GM19238 (cell line): Measurements from ENCODE around the gene AKR1B1.

ENCODE experiments used
- DNase-seq: peaks from one replicate; pipeline ENCODE4 v3.0.0; 2011; ENCODE audit warnings: low spot score; ENCODE audit not compliant: insufficient read length

The AKR1B1 gene

GRCh38 chr7:134446446-134446845, 12.5 kb downstream of the AKR1B1 start:
- no peak for DNase-seq

DNA sequence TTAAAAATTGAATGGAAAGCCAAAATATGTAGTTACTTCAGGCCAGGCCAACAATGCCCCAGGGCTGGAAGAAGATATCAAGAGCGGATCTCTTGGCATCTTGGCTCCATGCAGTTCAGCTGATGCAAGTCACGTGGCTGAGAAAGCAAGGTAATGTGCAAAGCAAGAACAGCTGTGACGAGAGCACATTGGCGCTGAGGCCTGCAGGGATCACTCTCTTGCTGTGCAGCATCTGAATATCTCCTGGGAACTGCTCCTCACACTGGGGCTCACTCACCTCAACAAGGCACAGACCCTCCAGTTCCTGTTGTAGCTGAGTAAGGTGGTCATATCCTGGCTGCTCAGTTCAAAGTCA, 14.0 kb downstream of the AKR1B1 start:
- DNase-seq = no peak

DNA sequence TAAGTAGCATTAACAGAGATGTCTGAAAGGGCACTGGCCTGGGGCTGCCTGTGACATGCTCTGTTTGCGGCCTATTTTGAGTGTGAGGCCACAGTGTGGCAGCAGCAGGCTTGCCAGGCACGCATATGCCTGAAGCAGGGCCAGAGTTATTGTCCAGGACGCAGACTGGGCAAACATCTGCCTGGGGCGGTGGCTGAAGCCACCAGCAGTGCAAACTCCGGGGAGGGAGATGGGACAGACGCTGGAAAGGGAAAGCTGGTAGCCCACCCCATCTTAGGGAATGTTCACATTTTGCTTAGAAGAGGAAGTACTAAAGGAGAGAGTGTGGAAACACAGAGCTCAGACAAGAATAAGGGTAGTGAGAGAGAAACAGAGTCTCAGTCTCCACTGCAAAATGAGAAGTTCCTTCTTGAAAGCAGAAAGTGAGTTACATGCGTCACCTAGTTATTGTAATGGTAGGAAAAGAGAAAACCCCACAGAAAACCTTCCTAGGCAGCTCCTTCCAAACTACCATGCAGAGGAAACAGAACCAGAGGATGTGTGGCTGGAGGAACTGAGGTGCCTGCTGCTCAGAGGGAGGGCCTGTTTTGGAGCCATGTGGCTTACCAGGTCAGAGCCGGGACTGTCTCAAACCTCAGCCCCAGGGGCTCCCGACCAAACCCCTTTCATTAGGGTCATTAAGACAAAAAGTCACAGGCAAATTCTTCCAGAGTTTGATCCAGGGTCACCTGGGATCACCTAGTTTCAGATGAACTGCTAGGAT, 14.5 kb downstream of the AKR1B1 start:
- DNase-seq = no peak

DNA sequence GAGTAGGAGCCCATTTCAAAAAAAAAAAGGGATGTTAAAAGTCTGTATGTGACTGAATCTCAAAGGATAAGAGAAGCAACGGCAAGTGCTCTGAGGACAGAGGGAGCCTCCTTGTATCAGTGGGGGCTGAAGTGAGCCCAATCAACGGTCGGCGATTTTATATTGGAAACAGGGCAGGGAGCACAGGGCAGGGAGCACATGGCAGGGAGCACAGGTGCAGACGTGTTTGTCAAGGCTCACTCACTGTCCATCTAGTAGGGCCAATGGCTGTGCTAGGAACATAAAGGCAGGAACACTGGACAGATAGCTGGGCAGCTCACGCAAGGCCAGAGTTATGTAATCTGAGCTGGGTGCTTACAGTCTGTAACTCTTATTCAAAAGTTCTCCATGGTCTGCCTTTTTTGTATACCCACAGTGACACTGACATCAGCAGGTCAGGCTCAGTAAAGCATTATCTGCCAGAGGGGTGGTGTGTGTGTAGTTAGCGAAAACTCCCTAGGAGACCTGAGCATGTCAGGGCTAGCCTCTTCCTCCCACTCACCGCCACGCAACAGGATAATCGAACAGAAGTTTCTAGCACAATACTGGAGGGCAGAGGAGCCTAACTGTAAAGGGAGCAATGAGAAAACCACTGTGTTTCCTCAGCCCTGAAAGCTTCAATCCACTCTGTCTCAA, 15.4 kb downstream of the AKR1B1 start:
- no peak for DNase-seq

DNA sequence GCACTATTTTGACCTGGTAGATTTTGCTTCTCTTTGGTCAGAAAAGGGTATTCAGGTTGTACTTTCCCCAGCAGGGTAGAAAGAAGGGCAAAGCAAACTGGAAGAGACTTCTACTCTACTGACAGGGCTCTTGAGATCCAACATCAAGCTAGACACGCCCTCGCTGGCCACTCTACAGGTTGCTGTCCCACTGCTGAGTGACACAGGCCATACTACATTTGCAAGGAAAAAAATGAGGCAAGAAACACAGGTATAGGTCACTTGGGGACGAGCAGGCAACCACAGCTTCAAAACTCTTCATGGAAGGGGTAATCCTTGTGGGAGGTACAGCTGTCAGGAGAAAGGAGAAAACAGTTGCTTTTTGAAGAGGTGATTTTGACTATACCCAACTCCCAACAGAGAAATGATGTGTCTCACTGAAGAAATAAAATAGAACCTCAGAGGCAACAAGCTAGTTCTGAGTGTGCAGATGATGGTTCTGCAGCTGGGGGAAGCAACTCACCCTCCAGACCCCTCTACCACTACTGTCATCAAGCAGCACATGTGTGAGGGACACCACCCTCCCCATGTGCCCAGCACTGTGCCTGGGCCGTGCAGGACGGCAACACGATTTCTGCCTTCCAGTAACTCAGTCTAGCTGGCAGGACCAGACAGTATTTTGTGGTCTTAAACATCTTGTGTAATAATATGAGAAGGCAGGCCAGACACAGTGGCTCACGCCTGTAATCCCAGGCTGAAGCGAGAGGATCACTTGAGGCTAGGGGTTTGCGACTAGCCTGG, 16.3 kb downstream of the AKR1B1 start:
- no peak for DNase-seq

- DNase-seq = no peak
Measured at GRCh38 chr7:134441264-134441663, 17.6 kb downstream of the AKR1B1 start.

GRCh38 chr7:134440476-134440875, 18.4 kb downstream of the AKR1B1 start:
- DNase-seq = no peak

GRCh38 chr7:134440067-134440466, 18.8 kb downstream of the AKR1B1 start:
- no peak for DNase-seq

DNA sequence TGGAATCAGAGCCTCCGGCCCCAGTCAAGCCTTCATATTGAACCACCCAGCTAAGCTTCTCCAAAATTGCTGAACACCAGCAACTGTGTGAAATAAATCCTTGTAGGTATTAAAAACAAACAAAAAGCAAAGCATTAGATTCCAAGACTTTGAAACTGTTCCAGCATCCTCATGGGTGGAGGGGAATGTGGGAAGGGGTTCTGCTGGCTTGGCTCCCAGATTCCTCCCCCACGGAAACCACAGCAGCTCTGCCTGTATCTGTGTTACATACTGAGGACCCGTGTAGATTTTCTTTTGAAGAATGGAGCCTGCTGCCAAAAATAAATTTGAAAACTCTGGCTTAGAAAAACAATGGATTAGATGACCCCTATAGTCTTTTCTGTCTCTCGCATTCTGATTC, 20.0 kb downstream of the AKR1B1 start:
- no peak for DNase-seq

DNA sequence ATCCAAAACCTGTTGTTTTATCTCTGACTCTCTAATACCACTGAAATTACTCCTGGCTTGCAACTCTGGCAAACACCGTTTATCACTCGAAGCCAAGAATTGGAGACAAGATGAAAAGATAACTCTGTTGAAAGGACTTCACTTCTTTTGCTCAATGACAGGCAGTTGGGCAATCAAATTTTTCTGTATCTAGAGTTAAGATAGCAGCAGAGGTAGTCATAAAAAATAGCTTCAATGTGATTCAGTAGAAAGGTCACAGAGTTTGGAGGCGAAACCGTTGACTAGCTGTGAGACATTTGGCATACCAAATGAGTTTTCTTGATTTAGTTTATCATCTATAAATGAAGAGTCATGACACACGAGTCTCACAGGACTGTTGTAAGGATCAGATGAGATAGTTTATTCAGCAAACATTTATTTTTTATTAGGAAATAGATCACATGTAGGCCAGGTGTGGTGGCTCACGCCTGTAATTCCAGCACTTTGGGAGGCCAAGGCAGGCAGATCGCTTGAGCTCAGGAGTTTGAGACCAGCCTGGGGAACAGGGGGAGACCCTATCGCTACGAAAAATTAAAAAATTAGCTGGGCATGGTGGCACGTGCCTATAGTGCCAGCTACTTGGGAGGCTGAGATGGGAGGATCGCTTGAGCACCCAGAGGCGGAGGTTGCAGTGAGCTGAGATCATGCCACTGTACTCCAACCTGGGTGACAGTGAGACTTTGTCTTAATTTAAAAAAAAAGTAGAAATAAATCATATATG, 23.6 kb downstream of the AKR1B1 start:
- no peak for DNase-seq

GRCh38 chr7:134434701-134435100, 24.2 kb downstream of the AKR1B1 start:
- DNase-seq = no peak

- DNase-seq = no peak
Measured at GRCh38 chr7:134433430-134433829, 25.5 kb downstream of the AKR1B1 start.

- peak; percentile 83 for DNase-seq
Measured at GRCh38 chr7:134432296-134433152, 26.4 kb downstream of the AKR1B1 start.

DNA sequence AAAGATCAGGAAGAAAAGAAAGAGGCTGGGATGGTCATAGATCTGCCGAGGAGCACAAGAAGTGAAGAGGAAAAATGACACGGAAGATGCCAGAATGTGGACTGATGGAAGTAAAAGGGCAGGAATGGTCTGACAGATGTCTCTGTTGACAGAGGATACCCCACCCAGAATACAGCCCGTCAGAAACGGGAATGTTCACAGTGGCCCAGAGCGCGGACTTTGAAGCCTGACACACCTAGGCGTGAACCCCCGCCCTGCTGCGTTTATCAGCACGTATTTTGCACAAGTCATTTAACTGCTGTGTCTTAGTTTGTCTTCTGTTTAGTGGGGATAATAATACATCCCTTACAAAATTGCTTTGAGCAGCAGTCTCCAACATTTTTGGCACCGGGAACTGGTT, 27.1 kb downstream of the AKR1B1 start:
- no peak for DNase-seq

DNA sequence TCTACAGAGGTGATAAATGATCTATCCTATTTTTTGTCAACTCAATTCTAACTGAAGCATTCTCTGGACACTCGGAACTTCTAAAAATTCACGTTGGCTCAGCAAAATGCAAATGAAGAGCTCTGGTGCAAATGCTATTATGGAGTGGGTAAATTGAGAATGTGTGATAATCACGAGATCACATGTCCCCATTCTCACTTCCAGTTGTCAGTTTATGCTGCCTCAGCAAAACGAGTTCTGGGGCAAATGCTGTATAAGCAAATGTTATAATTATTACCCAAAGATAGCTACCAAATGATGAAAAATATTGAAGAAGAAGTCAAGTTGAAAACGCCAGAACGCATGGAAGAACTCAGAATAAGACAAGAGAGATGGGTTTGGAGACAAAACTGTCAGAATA, 29.4 kb downstream of the AKR1B1 start:
- DNase-seq = no peak

- DNase-seq = no peak
Measured at GRCh38 chr7:134428942-134429341, 30.0 kb downstream of the AKR1B1 start.

GRCh38 chr7:134427896-134428295, 31.0 kb downstream of the AKR1B1 start:
- no peak for DNase-seq

DNA sequence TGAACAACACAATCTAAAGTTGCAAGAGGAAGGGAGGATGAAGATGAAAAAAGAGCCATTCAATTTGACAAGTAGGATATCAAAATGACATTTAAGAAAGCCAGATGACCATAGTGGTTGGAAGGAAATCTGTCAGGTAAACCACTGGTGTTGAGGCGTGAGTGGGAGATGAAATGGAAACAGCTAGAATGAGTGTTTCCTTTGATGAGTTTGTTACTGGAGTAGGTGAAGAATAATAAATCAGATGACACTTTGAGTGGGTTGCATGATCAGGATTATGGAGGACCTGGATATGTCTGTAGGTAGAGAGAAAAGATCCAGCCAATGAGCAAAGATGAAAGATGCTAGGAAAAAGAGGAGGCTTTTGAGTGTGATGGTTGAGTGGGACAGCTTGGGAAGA, 33.1 kb downstream of the AKR1B1 start:
- no peak for DNase-seq

DNA sequence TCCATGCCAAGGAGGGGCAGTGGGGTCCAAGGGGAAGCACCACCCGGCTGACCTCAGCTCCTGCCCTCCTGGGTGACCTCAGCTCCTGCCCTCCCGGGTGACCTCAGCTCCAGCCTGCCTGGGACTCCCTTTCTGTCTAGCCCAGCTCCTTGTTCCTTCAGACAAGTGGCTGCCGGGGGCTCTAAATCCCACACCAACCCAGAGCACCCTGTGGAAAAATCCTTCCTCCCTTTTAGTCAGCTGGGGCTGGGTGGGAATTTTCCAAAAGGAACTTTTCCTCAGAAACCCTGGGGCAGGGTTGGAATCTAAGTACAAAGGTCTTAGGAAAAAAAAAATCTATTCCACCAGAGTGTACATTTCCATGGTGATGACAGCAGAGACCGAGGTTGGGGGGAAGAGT, 36.3 kb downstream of the AKR1B1 start:
- DNase-seq = no peak

DNA sequence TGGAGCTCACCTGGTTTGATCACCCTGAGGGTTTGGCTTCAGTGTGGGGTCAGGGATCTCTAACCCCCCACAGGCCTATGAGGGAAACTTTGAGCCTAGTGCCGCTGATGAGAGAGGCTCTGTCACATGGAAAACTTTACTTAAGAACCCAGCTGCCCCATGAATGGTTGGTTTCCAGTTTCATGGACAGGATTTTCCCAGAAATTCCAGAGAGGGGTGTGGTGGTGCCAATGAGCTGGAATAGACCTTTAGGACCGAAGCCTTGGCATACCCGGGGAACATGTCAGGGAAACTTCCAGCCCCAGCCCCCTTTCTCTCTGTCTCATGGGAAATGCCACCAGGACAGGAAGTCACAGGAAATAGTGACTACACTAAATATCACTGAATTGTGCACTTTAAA, 36.9 kb downstream of the AKR1B1 start:
- no peak for DNase-seq
